A549 (cell line): ENCODE data around the gene GNG14. TPM values are rescaled to one million over a fixed set of nuclear protein-coding genes. Genes with fewer than 3 reads are reported as not detected.

Source experiments
- ATAC-seq, 2 experiments: fragments of 200-7000 bp in 1 of 2; fragments of >200 bp in 1 of 2; cut with Nextera tagmentation in 1 of 2; cut with Tn5 transposase in 1 of 2; 3 replicates each; pipeline versions ENCODE4 v1.8.0 to v1.9.1; 2018 to 2020; ENCODE audit warnings: mild to moderate bottlenecking in 1 of 2, moderate library complexity in 1 of 2
- CTCF ChIA-PET: fragments of 300-600 bp; sonication (Branson Sonifier 250); formaldehyde crosslinking; extraction: SDS; loops from one replicate; lab custom pipeline; 2021; ENCODE audit warnings: antibody characterized with exemption, inconsistent platforms; lab: Yijun Ruan, JAX
- POLR2A ChIA-PET: fragments of 350-600 bp; formaldehyde crosslinking; extraction: SDS; loops from one replicate; lab custom pipeline; 2021; ENCODE audit warnings: antibody characterized with exemption, inconsistent platforms; lab: Yijun Ruan, JAX
- DNase-seq, 2 experiments: peaks; one replicate each; pipeline versions ENCODE4 v3.0.0 to v3.0.0-alpha.2; 2011 to 2016; ENCODE audit warnings: low read depth in 1 of 2, low spot score in 1 of 2
- FAIRE-seq: peaks from 2 replicates; lab custom pipeline; 2011; peaks lifted over from hg19 to GRCh38; lab: Jason Lieb, UNC
- H3K27ac ChIP-seq, 2 experiments: fragments of >200 bp; sonication (Bioruptor Twin); formaldehyde crosslinking; 3 replicates each; pipeline ENCODE4 v1.5.1; 2016 to 2017
- H3K4me1 ChIP-seq: fragments of >200 bp; sonication (Bioruptor Twin); formaldehyde crosslinking; 3 replicates; pipeline ENCODE4 v1.6.1; 2016
- H3K4me2 ChIP-seq: fragments of >200 bp; sonication (Bioruptor Twin); formaldehyde crosslinking; 3 replicates; pipeline ENCODE4 v1.6.1; 2016
- H3K4me3 ChIP-seq: fragments of >200 bp; sonication (Bioruptor Twin); formaldehyde crosslinking; 3 replicates; pipeline ENCODE4 v1.5.1; 2016
- H3K9me3 ChIP-seq: fragments of >200 bp; sonication (Bioruptor Twin); formaldehyde crosslinking; 3 replicates; pipeline ENCODE4 v1.6.1; 2016
- EHMT2 ChIP-seq: fragments of 200-600 bp; sonication (generic); IDR thresholded peaks from 2 replicates; pipeline ENCODE4 v1.6.1; 2016; ENCODE audit warnings: antibody characterized with exemption, low read depth, mild to moderate bottlenecking, moderate library complexity
- FOSL2 ChIP-seq, 2 experiments: fragments of 450-650 bp in 1 of 2; fragments of >200 bp in 1 of 2; sonication (Bioruptor Twin) in 1 of 2; formaldehyde crosslinking; IDR thresholded peaks; 2 replicates each; pipeline versions ENCODE4 v1.5.0 to v1.6.1; 2016 to 2020; ENCODE audit warnings: mild to moderate bottlenecking in 1 of 2, moderate library complexity in 1 of 2
- FOXS1 ChIP-seq: fragments of 250-450 bp; sonication (Bioruptor Pico); IDR thresholded peaks from 2 replicates; pipeline ENCODE4 v1.5.0; 2020; ENCODE audit warnings: mild to moderate bottlenecking, moderate library complexity
- HEYL ChIP-seq: fragments of 250-450 bp; sonication (Bioruptor Pico); IDR thresholded peaks from 2 replicates; pipeline ENCODE4 v1.8.0; 2021; ENCODE audit warnings: mild to moderate bottlenecking, moderate library complexity
- HOXA7 ChIP-seq: fragments of 250-450 bp; sonication (Bioruptor Pico); IDR thresholded peaks from 2 replicates; pipeline ENCODE4 v1.5.0; 2020; ENCODE audit warnings: mild to moderate bottlenecking, moderate library complexity
- JUN ChIP-seq, 2 experiments: fragments of >200 bp; sonication (Bioruptor Twin); formaldehyde crosslinking; IDR thresholded peaks; 2 replicates in 1 of 2; 3 replicates in 1 of 2; pipeline ENCODE4 v1.6.1; 2016 to 2017
- KDM5A ChIP-seq: fragments of 200-600 bp; sonication (generic); IDR thresholded peaks from 2 replicates; pipeline ENCODE4 v1.6.1; 2016; ENCODE audit warnings: antibody characterized with exemption, mild to moderate bottlenecking
- POLR2A ChIP-seq: IDR thresholded peaks from 2 replicates; pipeline ENCODE4 v1.6.1; 2012; ENCODE audit warnings: mild to moderate bottlenecking, low read length
- RAD21 ChIP-seq, 2 experiments: fragments of >200 bp in 1 of 2; sonication (Bioruptor Twin) in 1 of 2; formaldehyde crosslinking in 1 of 2; IDR thresholded peaks in 1 of 2; conservative IDR thresholded peaks in 1 of 2; 2 replicates in 1 of 2; 3 replicates in 1 of 2; pipeline ENCODE4 v1.6.1; 2012 to 2018; ENCODE audit warnings: inconsistent platforms in 1 of 2
- RFX5 ChIP-seq: fragments of 450-650 bp; IDR thresholded peaks from 2 replicates; pipeline ENCODE4 v1.7.1; 2014; ENCODE audit warnings: antibody characterized with exemption, mild to moderate bottlenecking, moderate library complexity
- WGBS: methylation state at CpG from one replicate; pipeline ENCODE4 v1.1.6; 2017; ENCODE audit errors: missing lambda C conversion rate; 5-methylcytosine and 5-hydroxymethylcytosine counted together
- polyA plus RNA-seq, 4 experiments: library from polyadenylated mRNA; depleted of rRNA in 3 of 4; stranded (reverse); fragments of >200 nt; fragmentation: RNase III in 1 of 4; extraction: RNeasy Plus Mini Kit Qiagen cat#74134 plus additional on column Dnase treatment in 1 of 4; gene quantifications; 2 replicates in 3 of 4; 3 replicates in 1 of 4; pipeline ENCODE4 v1.2.3, GENCODE V29; 2011 to 2017
- TF ChIP-seq, protein P1 (sequence below): fragments of 450-650 bp; IDR thresholded peaks from 2 replicates; pipeline ENCODE4 v1.6.1; 2014; ENCODE audit warnings: antibody characterized with exemption
- TF ChIP-seq, protein P2 (sequence below): fragments of 250-450 bp; sonication (Bioruptor Pico); IDR thresholded peaks from 2 replicates; pipeline ENCODE4 v1.5.0; 2021; ENCODE audit warnings: mild to moderate bottlenecking, moderate library complexity, borderline replicate concordance
- TF ChIP-seq, protein P3 (sequence below): IDR thresholded peaks from 2 replicates; pipeline ENCODE4 v1.6.1; 2012; ENCODE audit warnings: low read depth, borderline replicate concordance
- TF ChIP-seq, protein P4 (sequence below): fragments of >200 bp; sonication (Bioruptor Twin); formaldehyde crosslinking; IDR thresholded peaks from 2 replicates; pipeline ENCODE4 v1.6.1; 2016
- TF ChIP-seq, protein P5 (sequence below): fragments of 200-600 bp; sonication (generic); IDR thresholded peaks from 2 replicates; pipeline ENCODE4 v1.6.1; 2016; ENCODE audit warnings: antibody characterized with exemption, mild to moderate bottlenecking, moderate library complexity
- TF ChIP-seq, protein P6 (sequence below): IDR thresholded peaks from 2 replicates; pipeline ENCODE4 v1.6.1; 2012
- TF ChIP-seq, protein P7 (sequence below): fragments of 150-350 bp; IDR thresholded peaks from 2 replicates; pipeline ENCODE4 v1.6.1; 2014; ENCODE audit warnings: low read depth, mild to moderate bottlenecking, low read length
- TF ChIP-seq, protein P8 (sequence below): fragments of >200 bp; sonication (Bioruptor Twin); formaldehyde crosslinking; IDR thresholded peaks from 3 replicates; pipeline ENCODE4 v1.5.1; 2016

GNG14 gene
- polyA plus RNA-seq, 2 of the 4 experiments (the other 2 are of a cell fraction), result not detected

DNA sequence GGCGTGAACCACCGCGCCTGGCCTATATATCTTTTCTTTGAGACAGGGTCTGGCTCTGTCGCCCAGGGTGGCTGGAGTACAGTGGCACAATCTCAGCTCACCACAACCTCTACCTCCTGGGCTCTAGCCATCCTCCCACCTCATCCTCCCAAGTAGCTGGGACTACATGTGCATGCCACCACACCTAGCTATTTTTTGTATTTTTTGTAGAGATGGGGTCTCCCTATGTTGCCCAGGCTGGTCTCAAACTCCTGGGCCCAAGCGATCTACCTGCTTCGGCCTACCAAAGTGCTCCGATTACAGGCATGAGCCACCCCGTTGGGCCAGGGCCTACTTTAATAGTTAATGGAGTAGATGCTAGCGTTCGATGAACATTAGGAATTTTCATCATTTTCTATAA is 32.5 kb downstream of the GNG14 start:
- TF ChIP-seq RAD21 (conservative IDR thresholded peaks at IDR 0.05 in 1 of 2, IDR thresholded peaks at IDR 0.05 in 1 of 2) (no peak), FOXS1 (CRISPR knock-in tag) (no peak), RFX5 (no peak), EHMT2 (no peak), JUN (IDR thresholded peaks at IDR 0.05) (no peak), POLR2A (no peak)
- TF ChIP-seq, protein P1, sequence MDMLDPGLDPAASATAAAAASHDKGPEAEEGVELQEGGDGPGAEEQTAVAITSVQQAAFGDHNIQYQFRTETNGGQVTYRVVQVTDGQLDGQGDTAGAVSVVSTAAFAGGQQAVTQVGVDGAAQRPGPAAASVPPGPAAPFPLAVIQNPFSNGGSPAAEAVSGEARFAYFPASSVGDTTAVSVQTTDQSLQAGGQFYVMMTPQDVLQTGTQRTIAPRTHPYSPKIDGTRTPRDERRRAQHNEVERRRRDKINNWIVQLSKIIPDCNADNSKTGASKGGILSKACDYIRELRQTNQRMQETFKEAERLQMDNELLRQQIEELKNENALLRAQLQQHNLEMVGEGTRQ, result no peak
- TF ChIP-seq, protein P2, sequence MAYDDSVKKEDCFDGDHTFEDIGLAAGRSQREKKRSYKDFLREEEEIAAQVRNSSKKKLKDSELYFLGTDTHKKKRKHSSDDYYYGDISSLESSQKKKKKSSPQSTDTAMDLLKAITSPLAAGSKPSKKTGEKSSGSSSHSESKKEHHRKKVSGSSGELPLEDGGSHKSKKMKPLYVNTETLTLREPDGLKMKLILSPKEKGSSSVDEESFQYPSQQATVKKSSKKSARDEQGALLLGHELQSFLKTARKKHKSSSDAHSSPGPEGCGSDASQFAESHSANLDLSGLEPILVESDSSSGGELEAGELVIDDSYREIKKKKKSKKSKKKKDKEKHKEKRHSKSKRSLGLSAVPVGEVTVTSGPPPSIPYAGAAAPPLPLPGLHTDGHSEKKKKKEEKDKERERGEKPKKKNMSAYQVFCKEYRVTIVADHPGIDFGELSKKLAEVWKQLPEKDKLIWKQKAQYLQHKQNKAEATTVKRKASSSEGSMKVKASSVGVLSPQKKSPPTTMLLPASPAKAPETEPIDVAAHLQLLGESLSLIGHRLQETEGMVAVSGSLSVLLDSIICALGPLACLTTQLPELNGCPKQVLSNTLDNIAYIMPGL, result no peak
- TF ChIP-seq, protein P3, sequence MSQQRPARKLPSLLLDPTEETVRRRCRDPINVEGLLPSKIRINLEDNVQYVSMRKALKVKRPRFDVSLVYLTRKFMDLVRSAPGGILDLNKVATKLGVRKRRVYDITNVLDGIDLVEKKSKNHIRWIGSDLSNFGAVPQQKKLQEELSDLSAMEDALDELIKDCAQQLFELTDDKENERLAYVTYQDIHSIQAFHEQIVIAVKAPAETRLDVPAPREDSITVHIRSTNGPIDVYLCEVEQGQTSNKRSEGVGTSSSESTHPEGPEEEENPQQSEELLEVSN, result no peak
- TF ChIP-seq, protein P4, sequence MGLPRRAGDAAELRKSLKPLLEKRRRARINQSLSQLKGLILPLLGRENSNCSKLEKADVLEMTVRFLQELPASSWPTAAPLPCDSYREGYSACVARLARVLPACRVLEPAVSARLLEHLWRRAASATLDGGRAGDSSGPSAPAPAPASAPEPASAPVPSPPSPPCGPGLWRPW, result no peak
- TF ChIP-seq, protein P5, sequence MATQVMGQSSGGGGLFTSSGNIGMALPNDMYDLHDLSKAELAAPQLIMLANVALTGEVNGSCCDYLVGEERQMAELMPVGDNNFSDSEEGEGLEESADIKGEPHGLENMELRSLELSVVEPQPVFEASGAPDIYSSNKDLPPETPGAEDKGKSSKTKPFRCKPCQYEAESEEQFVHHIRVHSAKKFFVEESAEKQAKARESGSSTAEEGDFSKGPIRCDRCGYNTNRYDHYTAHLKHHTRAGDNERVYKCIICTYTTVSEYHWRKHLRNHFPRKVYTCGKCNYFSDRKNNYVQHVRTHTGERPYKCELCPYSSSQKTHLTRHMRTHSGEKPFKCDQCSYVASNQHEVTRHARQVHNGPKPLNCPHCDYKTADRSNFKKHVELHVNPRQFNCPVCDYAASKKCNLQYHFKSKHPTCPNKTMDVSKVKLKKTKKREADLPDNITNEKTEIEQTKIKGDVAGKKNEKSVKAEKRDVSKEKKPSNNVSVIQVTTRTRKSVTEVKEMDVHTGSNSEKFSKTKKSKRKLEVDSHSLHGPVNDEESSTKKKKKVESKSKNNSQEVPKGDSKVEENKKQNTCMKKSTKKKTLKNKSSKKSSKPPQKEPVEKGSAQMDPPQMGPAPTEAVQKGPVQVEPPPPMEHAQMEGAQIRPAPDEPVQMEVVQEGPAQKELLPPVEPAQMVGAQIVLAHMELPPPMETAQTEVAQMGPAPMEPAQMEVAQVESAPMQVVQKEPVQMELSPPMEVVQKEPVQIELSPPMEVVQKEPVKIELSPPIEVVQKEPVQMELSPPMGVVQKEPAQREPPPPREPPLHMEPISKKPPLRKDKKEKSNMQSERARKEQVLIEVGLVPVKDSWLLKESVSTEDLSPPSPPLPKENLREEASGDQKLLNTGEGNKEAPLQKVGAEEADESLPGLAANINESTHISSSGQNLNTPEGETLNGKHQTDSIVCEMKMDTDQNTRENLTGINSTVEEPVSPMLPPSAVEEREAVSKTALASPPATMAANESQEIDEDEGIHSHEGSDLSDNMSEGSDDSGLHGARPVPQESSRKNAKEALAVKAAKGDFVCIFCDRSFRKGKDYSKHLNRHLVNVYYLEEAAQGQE, result no peak
- TF ChIP-seq, protein P6, sequence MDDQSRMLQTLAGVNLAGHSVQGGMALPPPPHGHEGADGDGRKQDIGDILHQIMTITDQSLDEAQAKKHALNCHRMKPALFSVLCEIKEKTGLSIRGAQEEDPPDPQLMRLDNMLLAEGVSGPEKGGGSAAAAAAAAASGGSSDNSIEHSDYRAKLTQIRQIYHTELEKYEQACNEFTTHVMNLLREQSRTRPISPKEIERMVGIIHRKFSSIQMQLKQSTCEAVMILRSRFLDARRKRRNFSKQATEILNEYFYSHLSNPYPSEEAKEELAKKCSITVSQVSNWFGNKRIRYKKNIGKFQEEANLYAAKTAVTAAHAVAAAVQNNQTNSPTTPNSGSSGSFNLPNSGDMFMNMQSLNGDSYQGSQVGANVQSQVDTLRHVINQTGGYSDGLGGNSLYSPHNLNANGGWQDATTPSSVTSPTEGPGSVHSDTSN, result no peak
- TF ChIP-seq, protein P7, sequence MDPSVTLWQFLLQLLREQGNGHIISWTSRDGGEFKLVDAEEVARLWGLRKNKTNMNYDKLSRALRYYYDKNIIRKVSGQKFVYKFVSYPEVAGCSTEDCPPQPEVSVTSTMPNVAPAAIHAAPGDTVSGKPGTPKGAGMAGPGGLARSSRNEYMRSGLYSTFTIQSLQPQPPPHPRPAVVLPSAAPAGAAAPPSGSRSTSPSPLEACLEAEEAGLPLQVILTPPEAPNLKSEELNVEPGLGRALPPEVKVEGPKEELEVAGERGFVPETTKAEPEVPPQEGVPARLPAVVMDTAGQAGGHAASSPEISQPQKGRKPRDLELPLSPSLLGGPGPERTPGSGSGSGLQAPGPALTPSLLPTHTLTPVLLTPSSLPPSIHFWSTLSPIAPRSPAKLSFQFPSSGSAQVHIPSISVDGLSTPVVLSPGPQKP, result no peak
- WGBS, result 96% methylated on average over 10 of the region's 10 CpGs
- FAIRE-seq (no peak), DNase-seq (no peak), ATAC-seq (no peak)
- no peak overlapping the region for H3K4me2 ChIP-seq
- H3K27ac ChIP-seq, result no peak overlapping the region
- no peaks in the 10 kb centered on the region for H3K9me3 ChIP-seq
- H3K4me3 ChIP-seq, result no peak overlapping the region
- POLR2A ChIA-PET, result no interaction called here
- CTCF ChIA-PET, result interaction anchor here (1.1 to 2.6 kb wide), 3 partner anchors 25 to 46 kb away, joined by 3 to 8 read pairs (median 5); no protein-coding TSS in a partner anchor
- H3K4me1 ChIP-seq, result peaks cover 10% of the 10 kb centered on the region; the same call in 1 of the 3 replicates

DNA sequence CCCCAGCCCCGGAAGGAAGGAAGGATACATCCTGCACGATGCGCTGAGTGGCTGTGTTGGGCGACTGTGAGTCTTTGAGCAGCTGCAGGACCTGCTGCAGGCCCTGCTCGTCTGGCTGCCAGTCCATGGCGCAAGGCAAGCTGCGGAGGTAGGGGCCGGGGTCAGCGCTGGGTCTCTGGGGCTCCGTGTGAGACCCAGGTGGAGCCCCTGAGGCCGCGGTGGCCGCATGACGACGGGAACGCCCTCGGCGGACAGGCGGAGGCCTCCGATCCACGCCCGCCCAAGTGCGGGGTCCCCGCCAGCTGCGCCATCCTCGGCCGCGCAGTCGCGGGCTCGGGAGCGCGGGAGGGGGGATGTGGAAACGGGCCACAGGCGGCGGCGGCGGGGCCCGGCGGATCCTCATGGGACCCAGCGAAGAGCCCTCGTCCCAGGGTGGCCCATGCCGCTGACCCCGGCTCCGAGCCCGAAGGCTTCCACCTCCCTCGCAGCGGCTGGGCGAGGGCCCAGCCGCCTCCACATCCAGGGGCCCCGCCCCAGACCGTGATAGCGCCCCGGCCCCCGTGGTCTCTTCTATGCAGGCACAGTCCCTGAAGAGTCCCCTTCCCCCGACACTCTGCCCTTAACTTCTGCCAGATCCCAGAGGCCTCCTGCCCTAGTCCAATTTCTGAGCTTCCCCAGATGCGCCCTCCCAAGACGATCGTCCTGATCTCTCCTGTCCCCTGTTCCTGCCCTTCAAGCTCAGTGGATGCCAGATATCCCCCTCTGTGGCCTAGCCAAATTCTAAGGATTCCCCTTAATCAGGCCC is 33.3 kb downstream of the GNG14 start:
- Histone ChIP-seq H3K27ac (peak overlapping the region; percentile 91 to 99; a peak in 5 of 6 replicates), H3K4me2 (peak overlapping the region; percentile 94), H3K9me3 (no peaks in the 10 kb centered on the region), H3K4me1 (peaks cover 10% of the 10 kb centered on the region; the same call in 1 of the 3 replicates), H3K4me3 (peak overlapping the region; percentile 76)
- ChIA-PET CTCF (interaction anchor here (0.9 to 3.3 kb wide), 6 partner anchors 26 to 75 kb away, joined by 3 to 11 read pairs (median 6); no protein-coding TSS in a partner anchor), POLR2A (interaction anchor here (0.7 kb wide), 1 partner anchor 13 kb away, joined by 3 read pairs; the partner anchor contains the start of gene TRIR)
- WGBS, result 90% methylated on average over 29 of the region's 59 CpGs
- DNase-seq, result no peak
- no peak for ATAC-seq
- FAIRE-seq, result no peak
- TF ChIP-seq, protein P7, result no peak
- no peak for TF ChIP-seq FOSL2 (IDR thresholded peaks at IDR 0.05)
- TF ChIP-seq FOSL2 (CRISPR knock-in tag; IDR thresholded peaks at IDR 0.05), result no peak
- no peak for TF ChIP-seq JUN (IDR thresholded peaks at IDR 0.05)
- no peak for TF ChIP-seq HEYL (CRISPR knock-in tag)
- TF ChIP-seq KDM5A, result no peak
- TF ChIP-seq, protein P4, result no peak
- no peak for TF ChIP-seq HOXA7 (CRISPR knock-in tag)
- TF ChIP-seq, protein P8, sequence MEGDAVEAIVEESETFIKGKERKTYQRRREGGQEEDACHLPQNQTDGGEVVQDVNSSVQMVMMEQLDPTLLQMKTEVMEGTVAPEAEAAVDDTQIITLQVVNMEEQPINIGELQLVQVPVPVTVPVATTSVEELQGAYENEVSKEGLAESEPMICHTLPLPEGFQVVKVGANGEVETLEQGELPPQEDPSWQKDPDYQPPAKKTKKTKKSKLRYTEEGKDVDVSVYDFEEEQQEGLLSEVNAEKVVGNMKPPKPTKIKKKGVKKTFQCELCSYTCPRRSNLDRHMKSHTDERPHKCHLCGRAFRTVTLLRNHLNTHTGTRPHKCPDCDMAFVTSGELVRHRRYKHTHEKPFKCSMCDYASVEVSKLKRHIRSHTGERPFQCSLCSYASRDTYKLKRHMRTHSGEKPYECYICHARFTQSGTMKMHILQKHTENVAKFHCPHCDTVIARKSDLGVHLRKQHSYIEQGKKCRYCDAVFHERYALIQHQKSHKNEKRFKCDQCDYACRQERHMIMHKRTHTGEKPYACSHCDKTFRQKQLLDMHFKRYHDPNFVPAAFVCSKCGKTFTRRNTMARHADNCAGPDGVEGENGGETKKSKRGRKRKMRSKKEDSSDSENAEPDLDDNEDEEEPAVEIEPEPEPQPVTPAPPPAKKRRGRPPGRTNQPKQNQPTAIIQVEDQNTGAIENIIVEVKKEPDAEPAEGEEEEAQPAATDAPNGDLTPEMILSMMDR, result no peak
